ENCODE data around the gene CDRT4.

CDRT4 gene

DNA sequence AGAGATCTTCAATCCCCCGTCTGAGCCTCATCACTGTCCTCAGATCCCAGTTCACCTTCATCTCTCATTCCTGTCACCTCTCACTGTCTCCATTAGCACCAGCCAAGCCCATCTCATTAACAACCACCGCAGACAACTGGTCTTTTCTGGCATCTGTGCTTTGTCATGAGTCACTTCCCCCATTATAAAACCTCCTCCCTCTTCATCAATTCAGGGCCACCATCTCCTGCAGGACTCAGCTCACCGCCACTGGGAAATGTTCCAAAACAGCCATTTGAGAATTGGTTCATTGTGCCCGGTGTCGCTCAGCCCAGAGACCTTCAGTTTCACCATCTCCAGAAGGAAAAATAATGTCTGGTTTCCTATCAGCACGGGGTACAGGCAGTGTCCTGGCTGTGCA is 69.1 kb downstream of the CDRT4 start:
- Histone ChIP-seq H3K4me1 (ENCODE audit: control insufficient read depth, insufficient read depth, low read length) (no peaks in the 10 kb centered on the region), H3K36me3 (ENCODE audit: control insufficient read depth, insufficient read depth, low read length) (no peaks in the 10 kb centered on the region), H3K27me3 (ENCODE audit: control insufficient read depth, insufficient read depth, low read length) (no peaks in the 10 kb centered on the region), H3K9me3 (ENCODE audit: control insufficient read depth, insufficient read depth, low read length) (no peaks in the 10 kb centered on the region), H3K4me3 (ENCODE audit: low read depth, low read length) (no peak overlapping the region), H3K9ac (ENCODE audit: low read depth, low read length) (no peak overlapping the region)

DNA sequence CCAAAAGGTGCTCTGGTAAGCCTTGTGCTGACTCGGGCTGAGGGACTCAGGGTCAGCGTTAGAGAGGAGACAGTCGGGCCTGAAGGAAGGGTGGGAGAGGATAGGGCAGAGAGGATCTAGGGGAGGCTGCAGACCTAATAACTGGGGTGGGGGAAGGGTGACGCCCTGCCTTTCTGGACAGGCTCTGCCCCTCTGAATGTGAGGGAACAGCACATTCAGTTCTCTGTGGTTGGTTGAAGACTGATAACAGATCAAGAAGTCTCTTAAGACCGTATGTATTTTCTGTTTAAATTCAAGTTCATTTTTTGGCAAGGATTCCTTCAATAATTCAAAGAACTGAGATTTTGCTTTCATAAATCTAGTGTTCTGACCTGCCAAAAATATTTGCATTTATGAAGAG is 69.8 kb downstream of the CDRT4 start:
- H3K27me3 ChIP-seq (ENCODE audit: control insufficient read depth, insufficient read depth, low read length), result no peaks in the 10 kb centered on the region
- H3K9ac ChIP-seq (ENCODE audit: low read depth, low read length), result no peak overlapping the region
- no peaks in the 10 kb centered on the region for H3K9me3 ChIP-seq (ENCODE audit: control insufficient read depth, insufficient read depth, low read length)
- H3K4me3 ChIP-seq (ENCODE audit: low read depth, low read length), result no peak overlapping the region
- no peaks in the 10 kb centered on the region for H3K4me1 ChIP-seq (ENCODE audit: control insufficient read depth, insufficient read depth, low read length)
- no peaks in the 10 kb centered on the region for H3K36me3 ChIP-seq (ENCODE audit: control insufficient read depth, insufficient read depth, low read length)

DNA sequence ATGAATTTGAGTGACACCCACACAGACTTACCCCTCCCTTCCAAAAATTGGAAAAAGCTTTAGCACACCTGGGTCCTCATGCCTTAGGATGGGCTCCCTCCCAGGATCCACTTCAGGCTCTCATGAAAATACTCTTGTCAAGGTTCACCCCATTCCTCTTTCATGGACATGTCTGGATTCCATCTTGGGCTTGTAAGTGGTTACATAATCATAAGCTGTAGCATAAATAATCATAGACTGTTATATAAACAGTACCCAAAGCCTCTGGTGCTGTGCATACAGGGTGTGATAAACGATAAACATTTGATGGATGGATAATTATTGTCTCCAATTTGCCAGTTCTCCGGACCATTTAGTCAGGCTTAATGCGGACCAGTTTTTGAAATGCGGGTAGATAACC is 72.3 kb downstream of the CDRT4 start:
- H3K27me3 ChIP-seq (ENCODE audit: control insufficient read depth, insufficient read depth, low read length), result no peaks in the 10 kb centered on the region
- H3K9ac ChIP-seq (ENCODE audit: low read depth, low read length), result no peak overlapping the region
- H3K9me3 ChIP-seq (ENCODE audit: control insufficient read depth, insufficient read depth, low read length), result no peaks in the 10 kb centered on the region
- no peak overlapping the region for H3K4me3 ChIP-seq (ENCODE audit: low read depth, low read length)
- H3K36me3 ChIP-seq (ENCODE audit: control insufficient read depth, insufficient read depth, low read length), result no peaks in the 10 kb centered on the region
- H3K4me1 ChIP-seq (ENCODE audit: control insufficient read depth, insufficient read depth, low read length), result no peaks in the 10 kb centered on the region

DNA sequence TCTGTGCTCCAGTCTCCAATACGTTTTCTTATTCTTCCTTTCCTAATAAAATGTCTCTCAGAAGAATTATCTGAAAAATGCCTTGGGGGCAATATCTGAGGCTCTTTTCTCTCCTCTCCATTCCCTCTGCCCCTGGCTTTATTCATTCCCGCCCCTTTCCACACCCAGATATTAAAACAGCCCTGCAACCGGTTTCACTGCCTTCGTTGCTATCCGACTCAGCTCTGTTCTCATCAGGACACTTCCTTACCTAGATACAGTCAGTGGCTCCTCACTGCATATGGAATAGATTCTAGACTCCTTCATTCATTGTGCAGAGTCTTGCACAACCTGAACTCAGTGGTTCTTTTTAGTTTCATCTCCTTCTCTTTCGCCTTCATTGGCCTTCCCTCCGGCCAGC is 74.0 kb downstream of the CDRT4 start:
- Histone ChIP-seq H3K36me3 (ENCODE audit: control insufficient read depth, insufficient read depth, low read length) (no peaks in the 10 kb centered on the region), H3K4me1 (ENCODE audit: control insufficient read depth, insufficient read depth, low read length) (no peaks in the 10 kb centered on the region), H3K4me3 (ENCODE audit: low read depth, low read length) (no peak overlapping the region), H3K9ac (ENCODE audit: low read depth, low read length) (no peak overlapping the region), H3K27me3 (ENCODE audit: control insufficient read depth, insufficient read depth, low read length) (no peaks in the 10 kb centered on the region), H3K9me3 (ENCODE audit: control insufficient read depth, insufficient read depth, low read length) (no peaks in the 10 kb centered on the region)

DNA sequence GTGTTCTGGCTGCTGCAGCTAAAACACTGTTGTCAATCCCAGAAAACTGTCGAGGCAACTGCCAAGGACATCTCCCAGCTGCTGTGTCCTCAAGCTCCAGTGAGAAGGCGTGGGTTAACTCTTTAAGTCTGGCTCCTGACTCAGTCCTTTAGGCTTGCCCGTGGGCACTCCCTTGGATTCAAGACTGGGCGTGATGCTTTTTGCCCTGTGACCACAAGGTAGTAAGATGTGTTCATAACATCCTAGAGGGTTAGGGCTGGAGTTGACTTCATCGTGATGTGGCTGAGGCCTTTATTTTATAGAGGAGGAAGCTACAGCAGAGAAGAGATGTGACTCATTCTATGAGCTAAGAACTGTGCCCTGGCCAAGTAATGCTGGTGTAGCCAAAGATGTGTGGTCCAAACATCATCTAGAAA is 75.1 kb downstream of the CDRT4 start:
- Histone ChIP-seq H3K27me3 (ENCODE audit: control insufficient read depth, insufficient read depth, low read length) (no peaks in the 10 kb centered on the region), H3K9me3 (ENCODE audit: control insufficient read depth, insufficient read depth, low read length) (no peaks in the 10 kb centered on the region), H3K4me3 (ENCODE audit: low read depth, low read length) (no peak overlapping the region), H3K9ac (ENCODE audit: low read depth, low read length) (no peak overlapping the region), H3K4me1 (ENCODE audit: control insufficient read depth, insufficient read depth, low read length) (no peaks in the 10 kb centered on the region), H3K36me3 (ENCODE audit: control insufficient read depth, insufficient read depth, low read length) (no peaks in the 10 kb centered on the region)

DNA sequence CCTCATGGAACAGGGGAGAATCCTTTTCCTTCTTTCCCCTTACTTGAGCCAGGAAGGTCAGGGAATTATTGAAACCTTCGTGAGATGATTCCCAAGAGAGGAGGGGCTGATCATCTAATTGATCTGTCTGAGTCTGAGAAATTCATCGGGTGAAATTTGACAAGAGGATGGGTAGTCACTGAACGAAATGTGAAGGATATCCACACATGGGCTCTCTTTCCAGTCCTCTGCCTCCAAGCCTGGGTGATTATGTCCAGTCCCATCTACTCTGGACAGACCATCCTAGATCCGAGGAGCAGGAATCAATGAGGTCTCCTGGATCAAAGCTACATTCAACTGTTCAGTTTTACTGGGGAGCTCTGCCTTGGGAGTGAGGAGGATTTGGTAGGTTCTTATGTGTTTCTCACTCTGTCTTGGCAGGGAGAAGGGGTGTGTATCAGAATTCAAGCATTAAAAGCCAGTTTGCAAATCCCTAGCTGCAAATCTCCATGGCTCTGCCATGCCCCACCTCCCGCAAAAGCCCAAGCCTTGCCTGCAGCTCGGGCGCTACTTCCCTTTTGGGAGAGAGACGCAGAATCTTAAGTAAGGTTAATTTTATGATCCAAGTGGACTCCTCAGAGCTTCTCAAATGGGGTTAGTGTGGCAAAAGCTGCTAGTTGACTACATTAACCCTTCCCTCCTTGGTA is 78.9 kb downstream of the CDRT4 start:
- H3K4me1 ChIP-seq (ENCODE audit: control insufficient read depth, insufficient read depth, low read length), result no peaks in the 10 kb centered on the region
- no peaks in the 10 kb centered on the region for H3K27me3 ChIP-seq (ENCODE audit: control insufficient read depth, insufficient read depth, low read length)
- no peaks in the 10 kb centered on the region for H3K36me3 ChIP-seq (ENCODE audit: control insufficient read depth, insufficient read depth, low read length)
- H3K4me3 ChIP-seq (ENCODE audit: low read depth, low read length), result no peak overlapping the region
- H3K9ac ChIP-seq (ENCODE audit: low read depth, low read length), result no peak overlapping the region
- H3K9me3 ChIP-seq (ENCODE audit: control insufficient read depth, insufficient read depth, low read length), result no peaks in the 10 kb centered on the region

DNA sequence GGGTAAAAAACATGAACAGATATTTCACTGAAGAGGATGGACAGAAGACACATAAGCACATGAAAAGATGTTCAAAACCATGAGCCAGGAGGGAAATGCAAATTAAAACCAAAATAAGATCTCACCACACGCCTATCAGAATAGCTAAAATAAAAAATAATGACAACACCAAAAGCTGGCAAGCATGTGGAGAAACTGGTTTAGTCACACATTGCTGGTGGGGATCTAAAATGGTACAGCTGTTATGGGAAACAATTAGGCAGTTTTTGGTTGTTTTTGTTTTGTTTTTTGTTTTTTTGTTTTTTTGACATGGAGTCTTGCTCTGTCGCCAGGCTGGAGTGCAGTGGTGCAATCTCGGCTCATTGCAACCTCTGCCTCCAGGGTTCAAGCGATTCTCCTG is 81.3 kb downstream of the CDRT4 start:
- Histone ChIP-seq H3K27me3 (ENCODE audit: control insufficient read depth, insufficient read depth, low read length) (no peaks in the 10 kb centered on the region), H3K36me3 (ENCODE audit: control insufficient read depth, insufficient read depth, low read length) (no peaks in the 10 kb centered on the region), H3K9me3 (ENCODE audit: control insufficient read depth, insufficient read depth, low read length) (no peaks in the 10 kb centered on the region), H3K4me1 (ENCODE audit: control insufficient read depth, insufficient read depth, low read length) (no peaks in the 10 kb centered on the region), H3K4me3 (ENCODE audit: low read depth, low read length) (no peak overlapping the region), H3K9ac (ENCODE audit: low read depth, low read length) (no peak overlapping the region)

Measured in iPS-15b (cell line).